Astrocyte of the spinal cord (primary cell): ENCODE measurements around the gene ABR.
"Not testable (repeated sequence)": the region's sequence is repeated elsewhere in the genome, so short reads cannot be mapped to it uniquely, and the experiment has no call there.

Source experiments
- DNase-seq: peaks from one replicate; pipeline ENCODE4 v3.0.0; 2011; ENCODE audit warnings: low read depth, low spot score
- H3K4me3 ChIP-seq: 2 replicates; pipeline ENCODE4 v1.5.1; 2011; ENCODE audit warnings: low read depth, mild to moderate bottlenecking, low read length, moderate library complexity
- CTCF ChIP-seq: IDR thresholded peaks from 2 replicates; pipeline ENCODE4 v1.5.1; 2012; ENCODE audit warnings: low read depth, mild to moderate bottlenecking, low read length, inconsistent platforms
- in situ Hi-C: cut with HindIII; loops from 2 replicates; pipeline ENCODE4 v1.10.0; 2017; ENCODE audit warnings: low sequenced_read_pairs

ABR gene

GRCh38 chr17:1047879-1048470 lies 131.8 kb downstream of the ABR start:
- in situ Hi-C loops = no loop called here
- no peak overlapping the region for H3K4me3 ChIP-seq
- no peak for TF ChIP-seq CTCF
- DNase-seq = no peak

GRCh38 chr17:1047177-1047878 lies 132.5 kb downstream of the ABR start:
- no peak overlapping the region for H3K4me3 ChIP-seq
- peak; percentile 52 for DNase-seq
- TF ChIP-seq CTCF = no peak
- in situ Hi-C loops = no loop called here

GRCh38 chr17:1045456-1045855 lies 134.3 kb downstream of the ABR start:
- DNase-seq = no peak
- TF ChIP-seq CTCF = no peak
- in situ Hi-C loops = no loop called here
- no peak overlapping the region for H3K4me3 ChIP-seq

GRCh38 chr17:1044387-1045009 lies 135.3 kb downstream of the ABR start:
- in situ Hi-C loops, DNase-seq, H3K4me3 ChIP-seq: not testable (repeated sequence)

GRCh38 chr17:1043601-1044251 lies 136.1 kb downstream of the ABR start:
- no peak overlapping the region for H3K4me3 ChIP-seq
- TF ChIP-seq CTCF = no peak
- in situ Hi-C loops = no loop called here
- no peak for DNase-seq

- no peak overlapping the region for H3K4me3 ChIP-seq
- no peak for TF ChIP-seq CTCF
- in situ Hi-C loops = no loop called here
- DNase-seq = no peak
These were observed 137.3 kb downstream of the ABR start for GRCh38 chr17:1042486-1042885.

GRCh38 chr17:1041746-1042145 lies 138.0 kb downstream of the ABR start:
- no peak for DNase-seq
- in situ Hi-C loops = no loop called here
- H3K4me3 ChIP-seq = no peak overlapping the region
- no peak for TF ChIP-seq CTCF
